H1 (cell line): ENCODE measurements around the gene PTBP1. TPM values are rescaled to one million over a fixed set of nuclear protein-coding genes. Genes with fewer than 3 reads are reported as not detected.
A peak's percentile ranks its signal among the peaks of the same experiment; 100 is the strongest.

Experiments
- CTCF ChIA-PET: fragments of 300-600 bp; sonication (Branson Sonifier 250); formaldehyde crosslinking; loops from one replicate; lab custom pipeline; 2021; ENCODE audit not compliant: partially characterized antibody; lab: Charles Lee
- POLR2A ChIA-PET: fragments of 300-600 bp; sonication (Branson Sonifier 250); formaldehyde crosslinking; loops from one replicate; lab custom pipeline; 2021; ENCODE audit warnings: inconsistent platforms; ENCODE audit not compliant: partially characterized antibody; lab: Charles Lee
- DNase-seq, 2 experiments: peaks; one replicate each; pipeline versions ENCODE4 v3.0.0 to v3.0.0-alpha.2; 2010 to 2022; ENCODE audit warnings: low spot score in 2 of 2, low read depth in 1 of 2, mixed read lengths in 1 of 2
- FAIRE-seq: peaks from 2 replicates; lab custom pipeline; 2011; peaks lifted over from hg19 to GRCh38; lab: Jason Lieb, UNC
- H2AFZ ChIP-seq: 2 replicates; pipeline ENCODE4 v1.8.1; 2012; ENCODE audit warnings: low read length, inconsistent platforms
- H2AK5ac ChIP-seq: 2 replicates; pipeline ENCODE4 v1.6.1; 2013; ENCODE audit warnings: low read depth, low read length
- H2BK120ac ChIP-seq: replicated peaks from 2 replicates; pipeline ENCODE3; 2013; ENCODE audit warnings: low read depth, low read length, inconsistent platforms
- H2BK12ac ChIP-seq: 2 replicates; pipeline ENCODE4 v1.6.1; 2013; ENCODE audit warnings: low read depth, low read length
- H2BK15ac ChIP-seq: 2 replicates; pipeline ENCODE4 v1.6.1; 2013; ENCODE audit warnings: low read length
- H2BK20ac ChIP-seq: 2 replicates; pipeline ENCODE4 v1.6.1; 2013; ENCODE audit warnings: low read length
- H2BK5ac ChIP-seq: 2 replicates; pipeline ENCODE4 v1.6.1; 2013; ENCODE audit warnings: low read depth, low read length
- H3K14ac ChIP-seq: 2 replicates; pipeline ENCODE4 v1.6.1; 2013; ENCODE audit warnings: inconsistent platforms; ENCODE audit not compliant: insufficient read length
- H3K18ac ChIP-seq: 2 replicates; pipeline ENCODE4 v1.6.1; 2013; ENCODE audit warnings: low read length; ENCODE audit errors: extremely low read depth
- H3K23ac ChIP-seq: 2 replicates; pipeline ENCODE4 v1.6.1; 2013; ENCODE audit warnings: inconsistent platforms; ENCODE audit not compliant: insufficient read length
- H3K23me2 ChIP-seq: 2 replicates; pipeline ENCODE4 v1.6.1; 2013; ENCODE audit warnings: low read depth, low read length
- H3K27ac ChIP-seq: 2 replicates; pipeline ENCODE4 v1.6.1; 2011; ENCODE audit warnings: low read depth, low read length, inconsistent platforms
- H3K27me3 ChIP-seq, 4 experiments: replicated peaks in 1 of 4; 1 replicate in 1 of 4; 2 replicates in 3 of 4; pipeline versions ENCODE4 v1.6.1 to v1.8.1; 2011 to 2013; ENCODE audit warnings: low read length in 3 of 4, mild to moderate bottlenecking in 3 of 4, inconsistent platforms in 2 of 4, mixed read lengths in 2 of 4, moderate library complexity in 1 of 4; ENCODE audit not compliant: control insufficient read depth in 3 of 4, insufficient read depth in 3 of 4; ENCODE audit errors: extremely low read depth in 1 of 4
- H3K36me3 ChIP-seq, 4 experiments: 2 replicates each; pipeline versions ENCODE4 v1.6.1 to v1.8.1; 2011 to 2013; ENCODE audit warnings: mild to moderate bottlenecking in 4 of 4, low read length in 3 of 4, moderate library complexity in 2 of 4, control low read depth in 1 of 4, inconsistent platforms in 1 of 4; ENCODE audit not compliant: insufficient read depth in 4 of 4, control insufficient read depth in 2 of 4
- H3K4ac ChIP-seq: replicated peaks from 2 replicates; pipeline ENCODE3; 2013; ENCODE audit warnings: low read length, low read depth, mixed read lengths, inconsistent platforms; ENCODE audit not compliant: insufficient read length
- H3K4me1 ChIP-seq, 4 experiments: replicated peaks in 1 of 4; 1 replicate in 1 of 4; 2 replicates in 3 of 4; pipeline versions ENCODE4 v1.6.1 to v1.8.1; 2011 to 2013; ENCODE audit warnings: low read length in 3 of 4, inconsistent platforms in 2 of 4, mixed read lengths in 1 of 4; ENCODE audit not compliant: insufficient read depth in 4 of 4, control insufficient read depth in 3 of 4
- H3K4me2 ChIP-seq, 2 experiments: 2 replicates each; pipeline versions ENCODE4 v1.6.1 to v1.8.1; 2011 to 2013; ENCODE audit warnings: low read depth in 2 of 2, low read length in 2 of 2, control low read depth in 1 of 2, inconsistent platforms in 1 of 2, mild to moderate bottlenecking in 1 of 2; ENCODE audit not compliant: insufficient read depth in 1 of 2
- H3K4me3 ChIP-seq, 4 experiments: fragments of 200-600, 300-600 bp in 1 of 4; sonication (generic), shearing (Covaris generic), sonication (Bioruptor Twin) in 1 of 4; 2 replicates each; pipeline versions ENCODE4 v1.5.1 to v1.8.1; 2011 to 2016; ENCODE audit warnings: low read length in 4 of 4, low read depth in 3 of 4, control low read depth in 2 of 4, inconsistent platforms in 2 of 4, mild to moderate bottlenecking in 2 of 4, mixed read lengths in 1 of 4, moderate library complexity in 1 of 4; ENCODE audit not compliant: insufficient read depth in 2 of 4; ENCODE audit errors: extremely low read depth in 1 of 4
- H3K56ac ChIP-seq: replicated peaks from 2 replicates; pipeline ENCODE3; 2013; ENCODE audit warnings: low read depth, mild to moderate bottlenecking, mixed read lengths, low read length, inconsistent platforms; ENCODE audit not compliant: insufficient read length
- H3K79me1 ChIP-seq: 2 replicates; pipeline ENCODE4 v1.6.1; 2013; ENCODE audit warnings: low read depth, low read length, control low read depth
- H3K79me2 ChIP-seq, 2 experiments: 2 replicates each; pipeline versions ENCODE4 v1.6.1 to v1.8.1; 2012 to 2013; ENCODE audit warnings: low read length in 2 of 2, mild to moderate bottlenecking in 2 of 2, inconsistent platforms in 1 of 2; ENCODE audit not compliant: insufficient read depth in 2 of 2, control insufficient read depth in 1 of 2
- H3K9ac ChIP-seq, 4 experiments: replicated peaks in 1 of 4; 1 replicate in 1 of 4; 2 replicates in 3 of 4; pipeline versions ENCODE4 v1.6.1 to v1.8.1; 2011 to 2013; ENCODE audit warnings: low read depth in 3 of 4, low read length in 3 of 4, control low read depth in 2 of 4, mild to moderate bottlenecking in 2 of 4, moderate library complexity in 2 of 4, inconsistent platforms in 1 of 4; ENCODE audit errors: extremely low read depth in 1 of 4
- H3K9me3 ChIP-seq, 2 experiments: 2 replicates each; pipeline versions ENCODE4 v1.6.1 to v1.8.1; 2012 to 2013; ENCODE audit warnings: mild to moderate bottlenecking in 2 of 2, moderate library complexity in 2 of 2, control low read depth in 1 of 2, inconsistent platforms in 1 of 2, low read depth in 1 of 2, low read length in 1 of 2, mixed read lengths in 1 of 2; ENCODE audit not compliant: insufficient read depth in 2 of 2
- H4K20me1 ChIP-seq, 2 experiments: replicated peaks in 1 of 2; 2 replicates each; pipeline versions ENCODE3 to v1.8.1; 2011 to 2013; ENCODE audit warnings: inconsistent platforms in 2 of 2, low read length in 2 of 2, mild to moderate bottlenecking in 1 of 2; ENCODE audit not compliant: insufficient read depth in 2 of 2, control insufficient read depth in 1 of 2
- H4K5ac ChIP-seq: 2 replicates; pipeline ENCODE4 v1.6.1; 2013; ENCODE audit warnings: low read length, low read depth, mixed read lengths, inconsistent platforms; ENCODE audit not compliant: insufficient read length
- H4K8ac ChIP-seq: 2 replicates; pipeline ENCODE4 v1.8.0; 2013; ENCODE audit warnings: mild to moderate bottlenecking, moderate library complexity, low read length, inconsistent platforms; ENCODE audit not compliant: insufficient read depth; ENCODE audit errors: extremely low read depth
- H4K91ac ChIP-seq: replicated peaks from 2 replicates; pipeline ENCODE3; 2013; ENCODE audit warnings: low read length, mixed read lengths, inconsistent platforms; ENCODE audit not compliant: insufficient read length
- MAFK ChIP-seq: IDR thresholded peaks from 2 replicates; pipeline ENCODE4 v1.6.1; 2012; ENCODE audit warnings: low read depth, mild to moderate bottlenecking, improper control_type of control experiment, low read length
- WGBS, 2 experiments: shearing (Covaris generic) in 1 of 2; methylation state at CpG; one replicate each; pipeline versions ENCODE4 v1.1.6 to v1.1.7; 2013 to 2015; ENCODE audit warnings: low lambda C conversion rate in 2 of 2, mixed read lengths in 2 of 2, inconsistent platforms in 1 of 2, low coverage in 1 of 2, missing lambda C conversion rate in 1 of 2; ENCODE audit not compliant: insufficient replicate concordance in 2 of 2, insufficient coverage in 1 of 2, insufficient read length in 1 of 2; ENCODE audit errors: extremely low coverage in 1 of 2, missing lambda C conversion rate in 1 of 2; 5-methylcytosine and 5-hydroxymethylcytosine counted together
- polyA plus RNA-seq, 7 experiments: library from polyadenylated mRNA; depleted of rRNA in 3 of 7; stranded (reverse) in 5 of 7; unstranded in 2 of 7; fragments of >200 nt in 5 of 7; fragments of 200-250 nt in 2 of 7; gene quantifications; 1 replicate in 5 of 7; 2 replicates in 1 of 7; 4 replicates in 1 of 7; pipeline versions ENCODE4 v1.2.1 to v1.2.3, GENCODE V29; 2011 to 2013; ENCODE audit warnings: missing spikeins in 2 of 7, mixed read lengths in 2 of 7
- total RNA-seq: library from RNA; stranded (reverse); fragmentation: NEBNext Ultra II Directional; extraction: Animal tissue kit (Norgen Biotek cat#: 25700); gene quantifications from 2 replicates; pipeline ENCODE4 v1.2.1, GENCODE V29; 2021

PTBP1 gene
- total and polyA plus RNA-seq, 2 of the 8 experiments (the other 6 are each of a cell fraction or from before 2014, with no cell fraction given): 528 to 888 TPM

GRCh38 chr19:751501-752341 lies 45.5 kb upstream of the PTBP1 start:
- no peak overlapping the region for H3K27ac ChIP-seq
- TF ChIP-seq MAFK: no peak

More at GRCh38 chr19:751501-752341, 45.5 kb upstream of the PTBP1 start:
- Histone ChIP-seq H4K8ac (peak overlapping the region; percentile 65; the same call in 1 of the 2 replicates), H3K27me3 (no peaks in the 10 kb centered on the region), H3K79me2 (no peaks in the 10 kb centered on the region), H3K23me2 (no peaks in the 10 kb centered on the region), H3K79me1 (no peaks in the 10 kb centered on the region), H3K9ac (no peak overlapping the region), H4K20me1 (no peaks in the 10 kb centered on the region), H2BK12ac (no peak overlapping the region), H3K23ac (no peak overlapping the region), H3K4ac (no peak overlapping the region), H2BK15ac (no peak overlapping the region), H3K18ac (no peak overlapping the region; the same call in 1 of the 2 replicates), H3K56ac (no peak overlapping the region), H2BK5ac (no peak overlapping the region), H3K36me3 (no peaks in the 10 kb centered on the region), H2AK5ac (no peak overlapping the region), H3K4me3 (no peak overlapping the region), H3K9me3 (peaks cover 7 to 14% of the 10 kb centered on the region in 2 experiments; a peak in 2 of 4 replicates), H2BK20ac (no peak overlapping the region), H4K91ac (no peak overlapping the region), H2AFZ (no peak overlapping the region), H3K4me2 (no peak overlapping the region), H2BK120ac (no peak overlapping the region), H3K4me1 (peaks cover 0 to 5% (median 3%) of the 10 kb centered on the region in 4 experiments; a peak in 3 of 7 replicates), H3K14ac (no peak overlapping the region), H4K5ac (no peak overlapping the region)
- ChIA-PET CTCF (interaction anchor here (0.9 kb wide), 1 partner anchor 10 kb away, joined by 4 read pairs; no protein-coding TSS in a partner anchor), POLR2A (interaction anchor here (0.9 to 2.0 kb wide), 4 partner anchors 9 to 233 kb away, joined by 3 to 10 read pairs (median 4); partner anchors contain the start of gene WDR18)
- DNase-seq (no peak), FAIRE-seq (no peak)
- 88% methylated on average over 22 of the region's 30 CpGs; no CpG with 5 or more reads in 1 of the 2 experiments for WGBS, 2 experiments
